ENCODE results near the gene MEST. TPM values are rescaled to one million over a fixed set of nuclear protein-coding genes. Genes with fewer than 3 reads are reported as not detected.

The MEST gene, protein sequence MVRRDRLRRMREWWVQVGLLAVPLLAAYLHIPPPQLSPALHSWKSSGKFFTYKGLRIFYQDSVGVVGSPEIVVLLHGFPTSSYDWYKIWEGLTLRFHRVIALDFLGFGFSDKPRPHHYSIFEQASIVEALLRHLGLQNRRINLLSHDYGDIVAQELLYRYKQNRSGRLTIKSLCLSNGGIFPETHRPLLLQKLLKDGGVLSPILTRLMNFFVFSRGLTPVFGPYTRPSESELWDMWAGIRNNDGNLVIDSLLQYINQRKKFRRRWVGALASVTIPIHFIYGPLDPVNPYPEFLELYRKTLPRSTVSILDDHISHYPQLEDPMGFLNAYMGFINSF
- total RNA-seq, result 38.8 and 175 TPM in 2 replicates
- polyA plus RNA-seq, result 132 and 382 TPM in 2 replicates
- polyA plus RNA-seq (2012), result 77.2 and 230 TPM in 2 replicates
- polyA minus RNA-seq (ENCODE audit: low replicate concordance), result 149 and 386 TPM in 2 replicates

DNA sequence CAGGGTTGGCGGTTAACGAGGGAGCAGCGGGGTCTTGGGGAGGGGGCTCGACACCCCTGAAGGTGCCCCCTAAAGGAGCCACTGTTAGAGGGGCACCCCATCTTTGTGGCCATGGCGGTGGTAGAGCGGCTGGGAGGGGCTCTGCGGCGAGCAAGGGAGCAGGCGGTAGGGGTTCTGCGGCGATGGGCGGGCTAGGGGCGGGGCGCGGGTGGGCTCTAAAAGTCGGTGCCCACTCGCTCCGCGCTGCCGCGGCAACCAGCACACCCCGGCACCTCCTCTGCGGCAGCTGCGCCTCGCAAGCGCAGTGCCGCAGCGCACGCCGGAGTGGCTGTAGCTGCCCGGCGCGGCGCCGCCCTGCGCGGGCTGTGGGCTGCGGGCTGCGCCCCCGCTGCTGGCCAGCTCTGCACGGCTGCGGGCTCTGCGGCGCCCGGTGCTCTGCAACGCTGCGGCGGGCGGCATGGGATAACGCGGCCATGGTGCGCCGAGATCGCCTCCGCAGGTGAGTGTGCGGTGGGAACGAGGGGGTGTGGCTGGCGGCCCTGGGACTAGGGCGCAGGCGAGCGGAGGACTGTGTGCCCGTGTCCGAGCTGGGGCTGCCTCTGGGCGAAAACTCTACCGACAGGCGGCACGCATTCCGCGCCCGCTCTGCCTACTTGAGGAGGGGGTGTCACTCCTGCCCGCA, at the start of gene MEST:
TSS of gene MEST (plus strand) at position 245 of the 682 bp plus-strand sequence. CDS start at position 474, 229 bp downstream.
- TF ChIP-seq EZH2 (IDR thresholded peaks at IDR 0.05; ENCODE audit: low read length, missing control alignments), result no peak
- TF ChIP-seq, protein P1, sequence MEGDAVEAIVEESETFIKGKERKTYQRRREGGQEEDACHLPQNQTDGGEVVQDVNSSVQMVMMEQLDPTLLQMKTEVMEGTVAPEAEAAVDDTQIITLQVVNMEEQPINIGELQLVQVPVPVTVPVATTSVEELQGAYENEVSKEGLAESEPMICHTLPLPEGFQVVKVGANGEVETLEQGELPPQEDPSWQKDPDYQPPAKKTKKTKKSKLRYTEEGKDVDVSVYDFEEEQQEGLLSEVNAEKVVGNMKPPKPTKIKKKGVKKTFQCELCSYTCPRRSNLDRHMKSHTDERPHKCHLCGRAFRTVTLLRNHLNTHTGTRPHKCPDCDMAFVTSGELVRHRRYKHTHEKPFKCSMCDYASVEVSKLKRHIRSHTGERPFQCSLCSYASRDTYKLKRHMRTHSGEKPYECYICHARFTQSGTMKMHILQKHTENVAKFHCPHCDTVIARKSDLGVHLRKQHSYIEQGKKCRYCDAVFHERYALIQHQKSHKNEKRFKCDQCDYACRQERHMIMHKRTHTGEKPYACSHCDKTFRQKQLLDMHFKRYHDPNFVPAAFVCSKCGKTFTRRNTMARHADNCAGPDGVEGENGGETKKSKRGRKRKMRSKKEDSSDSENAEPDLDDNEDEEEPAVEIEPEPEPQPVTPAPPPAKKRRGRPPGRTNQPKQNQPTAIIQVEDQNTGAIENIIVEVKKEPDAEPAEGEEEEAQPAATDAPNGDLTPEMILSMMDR (conservative IDR thresholded peaks at IDR 0.05 in 1 of 2, IDR thresholded peaks at IDR 0.05 in 1 of 2; ENCODE audit: low read depth in 1 of 2, low read length in 2 of 2), result no peak
- Histone ChIP-seq H3K9ac (ENCODE audit: insufficient read depth, low read length) (peak within 1 kb of the TSS; percentile 40), H3K4me1 (ENCODE audit: control insufficient read depth, extremely low read depth, insufficient read depth, low read length) (peaks cover 4% of the 10 kb centered on the region), H3K9me3 (ENCODE audit: control insufficient read depth, insufficient read depth, low read depth, low read length) (no peaks in the 10 kb centered on the region), H3K79me2 (ENCODE audit: control insufficient read depth, insufficient read depth, low read length) (peaks cover 28% of the 10 kb centered on the region), H3K4me2 (ENCODE audit: extremely low read depth, insufficient read depth, low read length) (peak within 1 kb of the TSS; percentile 73), H3K27ac (ENCODE audit: insufficient read depth, low read length) (peak within 1 kb of the TSS; percentile 49), H3K4me3 (replicated peaks in 1 of 4; ENCODE audit: control extremely low read depth in 1 of 4, insufficient read depth in 1 of 4, low read depth in 3 of 4, low read length in 4 of 4) (peak within 1 kb of the TSS; percentile 24 to 81 (median 60)), H3K36me3 (ENCODE audit: control insufficient read depth, insufficient read depth, low read length) (no peaks in the 10 kb centered on the region), H4K20me1 (ENCODE audit: control insufficient read depth, extremely low read depth, insufficient read depth, low read length) (no peaks in the 10 kb centered on the region), H2AFZ (ENCODE audit: low read length) (peak within 1 kb of the TSS; percentile 58), H3K27me3 (ENCODE audit: control insufficient read depth, insufficient read depth, low read length) (no peaks in the 10 kb centered on the region)
- peak; percentile 15 to 66 for DNase-seq (ENCODE audit: low read depth in 2 of 2)

GRCh38 chr7:130442601-130443000, 49.3 kb upstream of the MEST start:
- Histone ChIP-seq H3K27me3 (ENCODE audit: control insufficient read depth, insufficient read depth, low read length) (no peaks in the 10 kb centered on the region), H3K4me3 (replicated peaks in 1 of 4; ENCODE audit: control extremely low read depth in 1 of 4, insufficient read depth in 1 of 4, low read depth in 3 of 4, low read length in 4 of 4) (no peak overlapping the region), H4K20me1 (ENCODE audit: control insufficient read depth, extremely low read depth, insufficient read depth, low read length) (no peaks in the 10 kb centered on the region), H2AFZ (ENCODE audit: low read length) (peak overlapping the region; percentile 24), H3K9ac (ENCODE audit: insufficient read depth, low read length) (no peak overlapping the region), H3K79me2 (ENCODE audit: control insufficient read depth, insufficient read depth, low read length) (peaks cover 2% of the 10 kb centered on the region), H3K27ac (ENCODE audit: insufficient read depth, low read length) (no peak overlapping the region), H3K9me3 (ENCODE audit: control insufficient read depth, insufficient read depth, low read depth, low read length) (no peaks in the 10 kb centered on the region), H3K36me3 (ENCODE audit: control insufficient read depth, insufficient read depth, low read length) (no peaks in the 10 kb centered on the region), H3K4me1 (ENCODE audit: control insufficient read depth, extremely low read depth, insufficient read depth, low read length) (peaks cover 2% of the 10 kb centered on the region), H3K4me2 (ENCODE audit: extremely low read depth, insufficient read depth, low read length) (no peak overlapping the region)
- no peak for DNase-seq (ENCODE audit: low read depth in 2 of 2)
- TF ChIP-seq, protein P1 (conservative IDR thresholded peaks at IDR 0.05 in 1 of 2, IDR thresholded peaks at IDR 0.05 in 1 of 2; ENCODE audit: low read depth in 1 of 2, low read length in 2 of 2), result no peak
- no peak for TF ChIP-seq EZH2 (IDR thresholded peaks at IDR 0.05; ENCODE audit: low read length, missing control alignments)

- no peak overlapping the region for H3K27ac ChIP-seq (ENCODE audit: insufficient read depth, low read length)
- no peak overlapping the region for H2AFZ ChIP-seq (ENCODE audit: low read length)
- peak; percentile 60 to 82 for DNase-seq (ENCODE audit: low read depth in 2 of 2)
- no peaks in the 10 kb centered on the region for H3K36me3 ChIP-seq (ENCODE audit: control insufficient read depth, insufficient read depth, low read length)
- no peaks in the 10 kb centered on the region for H4K20me1 ChIP-seq (ENCODE audit: control insufficient read depth, extremely low read depth, insufficient read depth, low read length)
- H3K9ac ChIP-seq (ENCODE audit: insufficient read depth, low read length), result no peak overlapping the region
- no peaks in the 10 kb centered on the region for H3K27me3 ChIP-seq (ENCODE audit: control insufficient read depth, insufficient read depth, low read length)
- H3K4me1 ChIP-seq (ENCODE audit: control insufficient read depth, extremely low read depth, insufficient read depth, low read length), result peaks cover 2% of the 10 kb centered on the region
- H3K79me2 ChIP-seq (ENCODE audit: control insufficient read depth, insufficient read depth, low read length), result peaks cover 2% of the 10 kb centered on the region
- H3K4me2 ChIP-seq (ENCODE audit: extremely low read depth, insufficient read depth, low read length), result no peak overlapping the region
- TF ChIP-seq, protein P1 (conservative IDR thresholded peaks at IDR 0.05 in 1 of 2, IDR thresholded peaks at IDR 0.05 in 1 of 2; ENCODE audit: low read depth in 1 of 2, low read length in 2 of 2), result no peak
- TF ChIP-seq EZH2 (IDR thresholded peaks at IDR 0.05; ENCODE audit: low read length, missing control alignments), result no peak
- no peak overlapping the region for H3K4me3 ChIP-seq (replicated peaks in 1 of 4; ENCODE audit: control extremely low read depth in 1 of 4, insufficient read depth in 1 of 4, low read depth in 3 of 4, low read length in 4 of 4)
- no peaks in the 10 kb centered on the region for H3K9me3 ChIP-seq (ENCODE audit: control insufficient read depth, insufficient read depth, low read depth, low read length)
Measured at GRCh38 chr7:130444234-130444633, 47.7 kb upstream of the MEST start.
